ENCODE results near the gene CD1C. TPM values are rescaled to one million over a fixed set of nuclear protein-coding genes. Genes with fewer than 3 reads are reported as not detected.
"Not testable (repeated sequence)": the region's sequence is repeated elsewhere in the genome, so short reads cannot be mapped to it uniquely, and the experiment has no call there.

The CD1C gene
- polyA plus RNA-seq (ENCODE audit: insufficient read length in 4 of 4) = 1 to 10 TPM in 3 of 4 donors, under 1 TPM in 1; 0.90 to 1.8 (median 1.2) TPM

DNA sequence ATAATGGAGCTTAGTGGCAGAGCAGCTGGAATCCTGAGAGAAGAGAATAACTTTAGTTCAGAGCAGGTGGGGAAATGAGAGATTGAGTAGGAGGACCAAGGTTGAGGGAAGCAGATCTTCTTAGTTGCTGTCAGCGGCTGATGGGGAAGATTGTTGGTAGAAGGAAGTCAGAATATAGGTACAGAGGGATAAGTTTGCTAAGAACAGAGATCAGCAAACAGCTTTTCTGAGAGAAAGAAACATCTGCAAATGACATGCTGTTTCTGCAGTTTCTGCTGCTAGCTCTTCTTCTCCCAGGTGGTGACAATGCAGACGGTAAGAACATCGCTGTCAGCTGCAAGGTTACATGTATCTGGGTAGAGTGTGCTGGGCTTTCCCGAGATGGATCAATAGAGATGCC, at the start of gene CD1C:
TSS of gene CD1C (plus strand) at position 113 of the 400 bp plus-strand sequence. CDS start at position 255, 142 bp downstream.
- DNase-seq (ENCODE audit: low read depth in 4 of 4, low spot score in 2 of 4) = no peak

- DNase-seq (ENCODE audit: low read depth in 4 of 4, low spot score in 2 of 4) = no peak
These were observed 43.1 kb upstream of the CD1C start for GRCh38 chr1:158246650-158247049.

DNA sequence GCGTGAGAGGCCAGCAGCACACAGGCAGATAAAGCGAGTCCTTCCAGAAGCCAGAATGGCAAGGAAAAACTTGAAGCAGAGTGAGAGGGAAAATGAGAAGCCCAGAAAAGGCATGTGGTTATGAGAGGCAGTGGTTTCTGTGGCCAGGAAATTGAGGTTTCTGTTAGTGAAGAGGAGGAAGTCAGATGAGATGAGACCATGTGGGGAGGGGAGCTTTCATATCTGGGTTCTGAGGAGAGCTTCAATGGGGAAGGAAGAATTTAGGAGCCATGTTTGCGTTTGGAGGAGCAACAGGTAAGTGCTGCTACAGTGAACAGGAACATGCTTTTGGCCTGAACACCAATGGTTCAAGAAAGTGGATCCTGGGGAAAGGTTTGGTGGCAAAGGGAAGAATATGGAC, 41.6 kb upstream of the CD1C start:
- no peak for DNase-seq (ENCODE audit: low read depth in 4 of 4, low spot score in 2 of 4)

GRCh38 chr1:158248771-158249170, 41.0 kb upstream of the CD1C start:
- DNase-seq (ENCODE audit: low read depth in 4 of 4, low spot score in 2 of 4) = no peak

- no peak for DNase-seq (ENCODE audit: low read depth in 4 of 4, low spot score in 2 of 4)
These were observed 40.1 kb upstream of the CD1C start for GRCh38 chr1:158249646-158250045.

GRCh38 chr1:158251163-158251562, 38.6 kb upstream of the CD1C start:
- no peak for DNase-seq (ENCODE audit: low read depth in 4 of 4, low spot score in 2 of 4)

DNA sequence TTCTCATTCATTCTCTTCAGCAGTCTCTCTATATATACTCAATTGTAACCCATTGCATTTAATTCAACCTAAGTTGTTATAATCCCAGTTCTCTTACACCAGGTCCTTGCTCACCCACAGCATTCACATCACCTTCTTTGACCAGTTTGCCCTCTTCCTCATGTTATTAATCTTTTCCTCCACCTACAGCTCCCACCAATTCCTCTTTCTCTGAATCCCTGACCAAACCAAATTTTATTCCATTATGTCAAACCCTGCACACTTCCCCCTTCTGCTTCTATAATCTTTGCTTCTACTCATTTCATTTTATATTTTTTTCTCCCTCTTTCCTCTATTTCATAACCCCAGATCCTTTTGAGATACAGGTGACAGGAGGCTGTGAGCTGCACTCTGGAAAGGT, 34.1 kb upstream of the CD1C start:
- no peak for DNase-seq (ENCODE audit: low read depth in 4 of 4, low spot score in 2 of 4)

DNA sequence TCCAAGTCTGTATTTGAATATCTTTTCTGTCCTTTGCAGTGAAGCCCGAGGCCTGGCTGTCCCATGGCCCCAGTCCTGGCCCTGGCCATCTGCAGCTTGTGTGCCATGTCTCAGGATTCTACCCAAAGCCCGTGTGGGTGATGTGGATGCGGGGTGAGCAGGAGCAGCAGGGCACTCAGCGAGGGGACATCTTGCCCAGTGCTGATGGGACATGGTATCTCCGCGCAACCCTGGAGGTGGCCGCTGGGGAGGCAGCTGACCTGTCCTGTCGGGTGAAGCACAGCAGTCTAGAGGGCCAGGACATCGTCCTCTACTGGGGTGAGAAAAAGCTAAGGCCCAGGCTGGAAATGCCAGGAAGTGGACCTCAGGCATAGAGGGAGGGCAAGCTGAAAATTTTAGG, 33.0 kb upstream of the CD1C start:
- DNase-seq (ENCODE audit: low read depth in 4 of 4, low spot score in 2 of 4) = not testable (repeated sequence)

DNA sequence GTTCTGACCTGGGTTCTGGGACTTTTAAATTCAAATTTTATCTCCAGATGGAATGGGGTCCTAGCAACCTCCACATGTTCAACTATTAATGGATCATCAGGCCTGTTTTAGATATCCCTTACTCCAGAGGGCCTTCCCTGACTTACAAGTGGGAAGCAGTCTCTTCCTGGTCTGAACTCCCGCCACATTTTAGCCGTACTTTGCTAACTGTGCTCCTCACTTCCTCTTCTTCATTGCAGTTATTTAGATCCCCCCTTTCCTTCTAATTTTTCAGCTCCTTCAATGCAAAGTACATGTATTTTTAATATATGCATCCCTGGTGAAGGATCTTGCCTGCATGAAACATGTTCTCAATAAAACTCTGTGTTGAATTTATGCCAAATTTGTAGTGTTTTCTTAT, 31.8 kb upstream of the CD1C start:
- DNase-seq (ENCODE audit: low read depth in 4 of 4, low spot score in 2 of 4) = no peak

DNA sequence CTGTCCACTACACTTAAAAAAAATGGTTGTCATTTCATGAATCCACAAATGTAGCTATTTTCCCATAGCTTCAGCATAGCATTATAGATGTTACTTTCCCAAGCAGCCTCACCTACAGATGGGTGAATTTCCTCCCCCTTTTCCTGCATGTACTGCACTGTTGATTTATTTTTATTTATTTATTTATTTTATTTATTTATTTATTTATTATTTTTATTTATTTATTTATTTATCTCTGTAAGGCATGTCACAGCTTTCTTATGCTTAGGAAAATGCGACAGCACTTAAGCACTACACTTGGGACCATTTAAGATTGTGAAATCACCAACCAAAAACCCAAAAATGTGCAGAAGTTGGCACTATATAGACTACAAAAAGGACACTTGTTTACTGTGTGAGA, 30.6 kb upstream of the CD1C start:
- no peak for DNase-seq (ENCODE audit: low read depth in 4 of 4, low spot score in 2 of 4)

DNA sequence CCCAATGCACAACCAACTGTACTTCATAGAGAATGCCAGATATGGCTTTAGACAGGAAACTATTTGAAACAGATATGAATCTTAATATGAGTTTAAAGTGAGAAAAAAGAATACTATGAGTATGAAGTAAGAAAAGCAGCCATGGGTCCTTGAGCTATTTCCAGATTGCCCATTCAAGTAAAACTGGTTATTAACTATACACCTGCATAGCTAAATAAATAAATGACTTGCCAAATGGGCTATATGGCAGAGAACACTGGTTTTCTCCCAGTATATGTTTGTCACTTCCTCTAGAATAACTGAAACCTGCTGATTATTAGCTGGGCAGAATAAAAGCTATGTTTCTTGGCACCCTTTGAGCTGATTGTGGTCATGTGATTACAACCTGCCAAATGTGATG, 17.0 kb upstream of the CD1C start:
- no peak for DNase-seq (ENCODE audit: low read depth in 4 of 4, low spot score in 2 of 4)

DNA sequence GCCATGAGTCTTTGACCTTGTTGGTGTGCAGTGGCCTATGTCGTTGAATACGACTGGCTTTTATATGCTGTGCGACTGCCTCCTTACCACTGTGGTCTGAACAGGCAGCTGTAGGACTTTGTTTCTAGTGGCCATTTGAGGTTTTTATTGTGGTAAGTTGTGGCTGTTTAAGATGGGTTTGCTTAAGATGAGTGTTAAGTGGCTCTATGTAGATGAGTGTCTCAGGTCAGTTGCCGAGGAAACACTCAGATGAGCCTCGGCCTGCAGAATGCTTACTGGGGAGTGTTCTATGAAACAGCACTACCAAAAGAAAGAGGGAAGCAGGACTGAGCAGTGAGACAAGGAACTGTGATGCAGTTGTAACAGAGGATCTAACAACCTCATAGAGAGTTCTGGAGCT, 14.9 kb upstream of the CD1C start:
- DNase-seq (ENCODE audit: low read depth in 4 of 4, low spot score in 2 of 4) = no peak

- not testable (repeated sequence) for DNase-seq (ENCODE audit: low read depth in 4 of 4, low spot score in 2 of 4)
These were observed 7.3 kb upstream of the CD1C start for GRCh38 chr1:158282421-158282820.

- DNase-seq (ENCODE audit: low read depth in 4 of 4, low spot score in 2 of 4) = no peak
These were observed 5.8 kb upstream of the CD1C start for GRCh38 chr1:158283965-158284364.

DNA sequence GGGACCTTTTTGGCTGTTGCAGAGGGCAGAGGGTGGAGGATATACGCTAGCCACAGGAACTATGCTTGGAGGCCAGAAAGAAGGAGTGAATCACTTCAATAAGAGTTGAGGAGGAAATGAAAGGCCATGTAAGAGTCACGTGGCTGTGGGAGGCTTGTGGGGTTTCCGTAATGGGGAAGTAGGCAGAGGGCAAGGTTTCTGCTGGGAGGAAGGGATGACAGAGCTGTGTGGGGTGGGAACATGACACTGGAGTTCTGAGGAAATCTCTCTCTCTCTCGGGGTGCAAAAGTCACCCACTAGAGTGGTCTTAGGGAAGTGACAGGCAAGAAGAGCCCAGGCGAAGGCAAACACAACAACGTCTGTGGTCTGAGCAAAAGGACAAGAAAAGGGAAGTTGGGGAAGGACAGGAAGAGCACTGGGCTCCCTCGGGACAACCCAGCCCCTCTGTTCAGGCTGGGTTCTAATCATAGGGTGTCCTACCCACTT, 3.9 kb upstream of the CD1C start:
- DNase-seq (ENCODE audit: low read depth in 4 of 4, low spot score in 2 of 4) = no peak

DNA sequence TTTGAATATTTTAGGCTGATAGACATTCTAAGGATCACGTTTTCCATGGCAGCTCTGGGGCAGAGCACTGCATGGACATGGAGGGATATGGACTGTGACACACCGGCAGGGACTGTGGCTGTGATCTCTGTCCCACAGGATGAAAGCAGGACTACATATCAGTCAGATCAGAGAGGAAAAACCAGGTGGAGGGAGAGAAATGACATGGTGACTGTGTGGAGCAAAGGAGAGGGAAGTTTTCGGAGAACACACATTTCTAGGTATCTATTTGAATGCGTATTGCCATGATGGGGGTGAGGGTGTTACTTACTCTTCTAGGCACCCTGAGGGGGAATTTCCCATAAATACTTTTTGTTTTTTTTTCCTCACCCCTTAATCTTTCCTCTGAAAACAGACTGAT, 3.2 kb upstream of the CD1C start:
- DNase-seq (ENCODE audit: low read depth in 4 of 4, low spot score in 2 of 4) = no peak

- no peak for DNase-seq (ENCODE audit: low read depth in 4 of 4, low spot score in 2 of 4)
These were observed 2.8 kb upstream of the CD1C start for GRCh38 chr1:158286941-158287346.

DNA sequence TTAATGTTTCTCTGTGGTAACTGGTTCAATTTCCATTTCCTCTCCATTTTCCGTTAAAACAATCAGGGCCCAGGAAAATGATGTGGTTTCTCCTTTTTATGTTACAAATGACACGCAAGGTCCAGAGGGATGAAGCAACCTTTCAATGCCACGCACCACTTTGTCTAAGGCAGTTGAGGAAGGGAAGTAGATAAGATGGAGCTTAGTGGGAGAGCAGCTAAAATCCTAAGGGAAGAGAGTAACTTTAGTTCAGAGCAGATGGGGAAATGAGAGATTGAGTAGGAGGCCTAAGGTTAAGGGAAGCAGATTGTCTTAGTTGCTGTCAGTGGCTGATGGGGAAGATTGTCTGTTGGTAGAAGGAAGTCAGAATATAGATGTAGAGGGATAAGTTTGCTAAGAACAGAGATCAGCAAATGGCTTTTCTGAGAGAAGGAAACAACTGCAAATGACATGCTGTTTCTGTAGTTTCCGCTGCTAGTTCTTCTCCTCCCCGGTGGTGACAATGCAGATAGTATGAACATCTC, 660 bp downstream of the CD1C start:
- DNase-seq (ENCODE audit: low read depth in 4 of 4, low spot score in 2 of 4) = no peak

DNA sequence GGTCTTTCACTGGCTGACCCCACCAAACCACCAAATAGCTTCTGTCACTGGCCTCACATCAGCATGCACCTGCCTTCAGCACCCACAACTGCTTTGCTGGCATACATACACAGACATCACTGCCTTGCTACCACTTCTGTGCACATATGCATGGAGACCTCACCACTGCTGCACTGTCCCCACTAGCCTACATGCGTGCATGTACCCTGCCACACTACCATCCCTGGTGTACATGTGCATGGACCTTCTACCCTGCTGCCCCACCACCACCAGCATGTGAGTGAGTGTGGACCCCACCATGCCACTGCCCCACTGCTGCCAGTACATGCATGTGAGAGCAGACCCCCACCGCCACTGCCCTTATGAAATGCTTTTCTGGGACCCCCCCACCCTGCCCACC, 6.1 kb downstream of the CD1C start:
- no peak for DNase-seq (ENCODE audit: low read depth in 4 of 4, low spot score in 2 of 4)

DNA sequence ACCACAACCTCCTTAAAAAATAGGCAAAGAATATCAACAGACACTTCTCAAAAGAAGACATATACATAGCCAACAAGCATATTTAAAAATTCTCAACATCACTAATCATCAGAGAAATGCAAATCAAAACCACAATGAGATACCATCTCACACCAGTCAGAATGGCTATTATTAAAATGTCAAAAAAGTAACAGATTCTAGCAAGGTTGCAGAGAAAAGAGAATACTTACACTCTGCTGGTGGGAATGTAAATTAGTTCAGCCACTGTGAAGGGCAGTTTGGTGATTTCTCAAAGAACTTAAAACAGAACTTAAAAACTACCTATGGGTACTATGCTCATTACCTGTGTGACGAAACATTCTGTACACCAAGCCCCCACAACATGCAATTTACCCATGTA, 20.9 kb downstream of the CD1C start:
- no peak for DNase-seq (ENCODE audit: low read depth in 4 of 4, low spot score in 2 of 4)

DNA sequence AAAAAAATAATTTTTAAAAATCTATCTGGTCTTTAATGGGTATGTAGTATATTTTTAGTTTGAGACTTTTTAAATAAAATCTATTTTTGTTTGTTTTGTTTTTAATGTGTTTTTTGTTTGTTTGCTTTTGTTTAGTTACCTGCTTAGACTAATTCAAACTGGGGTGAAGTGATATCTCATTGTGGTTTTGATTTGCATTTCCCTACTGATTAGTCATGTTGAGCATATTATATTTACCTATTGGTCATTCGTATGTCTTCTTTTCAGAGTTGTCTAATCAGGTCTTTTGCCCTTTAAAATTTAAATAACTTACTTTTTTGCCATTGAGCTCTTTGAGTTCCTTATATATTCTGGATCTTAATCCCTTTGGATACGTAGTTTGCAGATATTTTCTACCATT, 21.3 kb downstream of the CD1C start:
- DNase-seq (ENCODE audit: low read depth in 4 of 4, low spot score in 2 of 4) = no peak

DNA sequence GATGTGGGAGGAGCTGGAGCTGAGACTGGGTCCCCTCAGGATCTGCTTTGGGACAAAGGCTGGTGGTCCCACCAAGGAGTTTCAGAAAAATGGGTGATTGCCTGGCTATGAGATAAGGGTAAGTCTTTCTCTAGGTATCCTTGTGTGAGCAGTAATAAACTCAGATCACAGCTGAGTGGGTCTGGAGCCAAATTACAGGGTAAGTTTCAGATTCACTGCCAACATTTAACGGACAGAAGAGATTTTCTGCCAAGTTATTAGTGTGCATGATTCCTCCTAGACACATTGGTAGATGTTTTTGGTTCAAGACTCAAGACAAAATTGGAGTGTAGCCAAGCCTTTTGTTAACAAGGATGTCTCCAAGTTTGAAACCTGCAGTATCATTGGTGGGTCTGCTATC, 34.1 kb downstream of the CD1C start:
- DNase-seq (ENCODE audit: low read depth in 4 of 4, low spot score in 2 of 4) = no peak

- no peak for DNase-seq (ENCODE audit: low read depth in 4 of 4, low spot score in 2 of 4)
These were observed 34.7 kb downstream of the CD1C start for GRCh38 chr1:158324395-158324794.
